Colonic mucosa (tissue), 4 donors: ENCODE results near the gene IL10RB. TPM values are rescaled to one million over a fixed set of nuclear protein-coding genes. Genes with fewer than 3 reads are reported as not detected.
A peak's percentile ranks its signal among the peaks of the same experiment; 100 is the strongest.

Source experiments
- DNase-seq: peaks from one replicate; pipeline ENCODE4 v3.0.0-alpha.2; 2020
- H3K27ac ChIP-seq: fragments of 200-600 bp; one replicate; pipeline ENCODE4 v1.8.0; 2021
- H3K27me3 ChIP-seq: fragments of 200-600 bp; one replicate; pipeline ENCODE4 v1.8.0; 2021
- H3K36me3 ChIP-seq: fragments of 200-600 bp; one replicate; pipeline ENCODE4 v1.8.0; 2021
- H3K4me1 ChIP-seq: fragments of 200-600 bp; one replicate; pipeline ENCODE4 v1.8.0; 2021; ENCODE audit warnings: mild to moderate bottlenecking
- H3K4me3 ChIP-seq: fragments of 200-600 bp; one replicate; pipeline ENCODE4 v1.8.0; 2021
- H3K9ac ChIP-seq, 2 donors: one replicate each; pipeline ENCODE4 v1.7.0; 2013; ENCODE audit warnings: control low read depth in 2 of 2, low read depth in 2 of 2, low read length in 2 of 2
- H3K9me3 ChIP-seq: fragments of 200-600 bp; one replicate; pipeline ENCODE4 v1.8.0; 2021
- intact Hi-C: fragments of 100-400 bp; cut with DNase I; formaldehyde crosslinking; loops from one replicate; pipeline ENCODE4 v1.14.1; 2022
- total RNA-seq, 2 donors: library from RNA; stranded (reverse); fragmentation: NEBNext Ultra II Directional in 1 of 2; extraction: Animal tissue kit (Norgen Biotek cat#: 25700) in 1 of 2; gene quantifications; one replicate each; pipeline ENCODE4 v1.2.1, GENCODE V29; 2021
- TF ChIP-seq, protein P1 (sequence below): fragments of 200-600 bp; IDR thresholded peaks from one replicate; pipeline ENCODE4 v1.8.0; 2022; ENCODE audit warnings: antibody characterized with exemption, mild to moderate bottlenecking
- donor health status: healthy.
- donor health status: DM: no; HTN: no; CAD: no.
- donor health status: DM: no; HTN: no; CAD: no.

Gene IL10RB
- total RNA-seq, 2 donors from 2014 or later: 48.0 to 86.3 TPM

DNA sequence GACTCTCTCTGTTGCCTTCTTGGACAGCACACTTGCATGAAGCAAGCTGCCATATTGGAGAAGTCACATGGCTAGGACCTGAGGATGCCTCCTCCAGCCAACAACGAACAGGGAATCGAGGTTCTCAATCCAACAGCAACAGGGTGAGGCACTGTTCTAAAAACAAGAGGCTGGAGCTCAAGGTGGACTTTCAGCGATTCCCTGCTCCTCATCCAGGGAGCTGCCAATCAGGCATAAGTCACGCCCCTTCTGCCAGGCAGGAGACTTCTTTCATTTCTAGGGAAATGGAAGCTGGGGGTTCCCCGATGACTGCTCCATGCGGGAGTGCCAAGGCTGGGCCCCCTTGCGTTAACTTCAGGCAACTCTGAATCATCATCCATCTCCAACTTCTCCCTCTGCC is 35.9 kb downstream of the IL10RB start:
- intact Hi-C loops: no loop called here
- H3K36me3 ChIP-seq: no peaks in the 10 kb centered on the region
- no peaks in the 10 kb centered on the region for H3K9me3 ChIP-seq
- H3K27me3 ChIP-seq: no peaks in the 10 kb centered on the region
- TF ChIP-seq, protein P1, sequence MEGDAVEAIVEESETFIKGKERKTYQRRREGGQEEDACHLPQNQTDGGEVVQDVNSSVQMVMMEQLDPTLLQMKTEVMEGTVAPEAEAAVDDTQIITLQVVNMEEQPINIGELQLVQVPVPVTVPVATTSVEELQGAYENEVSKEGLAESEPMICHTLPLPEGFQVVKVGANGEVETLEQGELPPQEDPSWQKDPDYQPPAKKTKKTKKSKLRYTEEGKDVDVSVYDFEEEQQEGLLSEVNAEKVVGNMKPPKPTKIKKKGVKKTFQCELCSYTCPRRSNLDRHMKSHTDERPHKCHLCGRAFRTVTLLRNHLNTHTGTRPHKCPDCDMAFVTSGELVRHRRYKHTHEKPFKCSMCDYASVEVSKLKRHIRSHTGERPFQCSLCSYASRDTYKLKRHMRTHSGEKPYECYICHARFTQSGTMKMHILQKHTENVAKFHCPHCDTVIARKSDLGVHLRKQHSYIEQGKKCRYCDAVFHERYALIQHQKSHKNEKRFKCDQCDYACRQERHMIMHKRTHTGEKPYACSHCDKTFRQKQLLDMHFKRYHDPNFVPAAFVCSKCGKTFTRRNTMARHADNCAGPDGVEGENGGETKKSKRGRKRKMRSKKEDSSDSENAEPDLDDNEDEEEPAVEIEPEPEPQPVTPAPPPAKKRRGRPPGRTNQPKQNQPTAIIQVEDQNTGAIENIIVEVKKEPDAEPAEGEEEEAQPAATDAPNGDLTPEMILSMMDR: no peak
- DNase-seq: no peak
- peak overlapping the region; percentile 72 for H3K27ac ChIP-seq
- H3K9ac ChIP-seq: no peak overlapping the region
- H3K4me3 ChIP-seq: no peak overlapping the region
- no peaks in the 10 kb centered on the region for H3K4me1 ChIP-seq

DNA sequence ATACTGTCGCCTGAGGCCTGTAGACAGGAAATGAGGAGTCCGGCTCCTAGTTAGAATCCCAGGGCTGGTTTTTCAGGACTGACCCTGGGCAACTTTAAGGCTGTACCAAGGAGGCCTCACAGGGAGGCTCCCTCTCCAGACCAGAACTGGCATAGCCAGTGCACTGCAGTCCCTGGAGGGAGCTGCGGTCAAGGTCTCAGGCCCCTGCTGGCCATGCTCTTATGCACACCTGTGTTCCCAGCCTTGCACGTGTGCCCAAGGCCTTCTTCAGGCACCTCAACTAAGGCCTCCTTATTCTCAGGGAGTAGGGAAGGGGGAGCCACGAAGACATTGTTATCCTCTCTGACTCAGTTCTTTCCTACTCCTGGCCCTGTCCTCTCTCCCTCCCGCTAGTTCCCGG is 36.6 kb downstream of the IL10RB start:
- Histone ChIP-seq H3K27ac (no peak overlapping the region), H3K4me1 (no peaks in the 10 kb centered on the region), H3K36me3 (no peaks in the 10 kb centered on the region), H3K9ac (no peak overlapping the region), H3K27me3 (no peaks in the 10 kb centered on the region), H3K4me3 (no peak overlapping the region), H3K9me3 (no peaks in the 10 kb centered on the region)
- TF ChIP-seq, protein P1: no peak
- DNase-seq: peak; percentile 15
- intact Hi-C loops: no loop called here

GRCh38 chr21:33305344-33305671 is 39.1 kb downstream of the IL10RB start:
- Histone ChIP-seq H3K4me3 (no peak overlapping the region), H3K9ac (no peak overlapping the region), H3K36me3 (no peaks in the 10 kb centered on the region), H3K9me3 (no peaks in the 10 kb centered on the region), H3K27ac (no peak overlapping the region), H3K27me3 (no peaks in the 10 kb centered on the region), H3K4me1 (no peaks in the 10 kb centered on the region)
- TF ChIP-seq, protein P1: no peak
- intact Hi-C loops: no loop called here
- DNase-seq: peak; percentile 7

DNA sequence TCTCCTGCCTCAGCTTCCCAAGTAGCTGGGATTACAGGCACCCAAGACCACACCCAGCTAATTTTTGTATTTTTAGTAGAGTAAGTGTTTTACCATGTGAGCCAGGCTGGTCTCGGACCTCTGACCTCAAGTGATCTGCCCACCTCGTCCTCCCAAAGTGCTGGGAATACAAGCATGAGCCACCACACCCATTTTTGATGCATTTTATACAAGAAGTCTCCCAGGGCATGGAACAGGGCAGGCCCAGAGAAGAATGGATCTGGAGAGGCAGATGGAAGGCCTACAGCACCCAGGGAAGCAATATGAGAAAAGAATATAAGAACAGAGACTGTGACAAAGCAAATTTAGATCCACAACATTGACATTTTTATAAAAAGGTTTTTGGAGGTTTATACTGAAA is 39.8 kb downstream of the IL10RB start:
- no peaks in the 10 kb centered on the region for H3K9me3 ChIP-seq

GRCh38 chr21:33308586-33309490 is 42.7 kb downstream of the IL10RB start:
- no peak overlapping the region for H3K27ac ChIP-seq
- TF ChIP-seq, protein P1: no peak
- DNase-seq: no peak
- no peak overlapping the region for H3K9ac ChIP-seq
- no peak overlapping the region for H3K4me3 ChIP-seq
- no peaks in the 10 kb centered on the region for H3K4me1 ChIP-seq
- no peaks in the 10 kb centered on the region for H3K27me3 ChIP-seq
- H3K9me3 ChIP-seq: no peaks in the 10 kb centered on the region
- intact Hi-C loops: no loop called here
- H3K36me3 ChIP-seq: no peaks in the 10 kb centered on the region

More for the DNA sequence above, 39.8 kb downstream of the IL10RB start:
- H3K4me1 ChIP-seq: no peaks in the 10 kb centered on the region
- DNase-seq: no peak
- intact Hi-C loops: no loop called here
- H3K9ac ChIP-seq: no peak overlapping the region
- no peak overlapping the region for H3K4me3 ChIP-seq
- TF ChIP-seq, protein P1: no peak
- H3K27ac ChIP-seq: no peak overlapping the region
- no peaks in the 10 kb centered on the region for H3K36me3 ChIP-seq
- H3K27me3 ChIP-seq: no peaks in the 10 kb centered on the region
